GM20000 (cell line): ENCODE measurements around the gene C1orf210.

Source experiments
- DNase-seq: peaks from one replicate; pipeline ENCODE4 v3.0.0; 2012; ENCODE audit warnings: low spot score
- CTCF ChIP-seq: IDR thresholded peaks from 2 replicates; pipeline ENCODE4 v1.5.1; 2012; ENCODE audit warnings: mild to moderate bottlenecking, control low read depth; ENCODE audit errors: extremely low read depth, missing control alignments

Gene C1orf210

GRCh38 chr1:43272576-43273571 lies 12.5 kb downstream of the C1orf210 start:
- no peak for TF ChIP-seq CTCF
- DNase-seq = peak; percentile 20

- DNase-seq = peak; percentile 15
- TF ChIP-seq CTCF = no peak
These were observed 13.2 kb downstream of the C1orf210 start for GRCh38 chr1:43272161-43272560.

GRCh38 chr1:43271186-43272118 lies 13.9 kb downstream of the C1orf210 start:
- TF ChIP-seq CTCF = no peak
- DNase-seq = peak; percentile 20

GRCh38 chr1:43270421-43271095 lies 14.8 kb downstream of the C1orf210 start:
- no peak for TF ChIP-seq CTCF
- peak; percentile 31 for DNase-seq

- TF ChIP-seq CTCF = no peak
- peak; percentile 10 for DNase-seq
These were observed 15.6 kb downstream of the C1orf210 start, which contains the start of gene TMEM125 for GRCh38 chr1:43269627-43270375. TSS of gene TMEM125 (plus strand) at chr1:43269983. CDS start at chr1:43272723, 2,740 bp downstream.

DNA sequence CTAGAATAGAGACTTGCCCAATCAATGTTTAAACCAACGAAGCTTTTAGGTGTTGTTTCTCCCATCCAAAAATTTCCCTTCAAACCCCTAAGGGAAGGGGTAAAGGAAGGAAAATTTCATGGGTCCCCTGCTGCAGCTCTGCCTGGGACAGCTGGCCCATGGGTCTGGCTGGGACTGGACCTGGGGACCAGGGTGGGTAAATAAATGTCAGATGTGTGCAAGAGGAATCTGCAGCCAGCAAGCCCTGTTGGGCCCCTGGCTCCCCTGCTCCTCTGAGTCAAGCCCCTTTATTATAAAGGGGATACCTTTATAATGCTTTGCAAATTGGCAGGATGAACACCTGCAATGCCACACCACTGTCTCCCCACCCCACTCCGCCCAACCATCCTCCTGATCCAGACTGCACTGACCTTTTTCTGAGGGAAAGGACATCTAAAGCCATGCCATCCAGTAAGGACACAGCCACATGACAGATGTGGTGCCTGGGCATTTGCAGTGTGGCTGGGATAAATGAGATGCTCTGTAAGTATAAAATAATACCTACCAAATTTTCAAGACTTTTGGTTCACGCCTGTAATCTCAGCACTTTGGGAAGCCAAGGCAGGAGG lies 17.5 kb downstream of the C1orf210 start:
- no peak for TF ChIP-seq CTCF
- DNase-seq = no peak
